ENCODE measurements around the gene ZNF644. TPM values are rescaled to one million over a fixed set of nuclear protein-coding genes. Genes with fewer than 3 reads are reported as not detected.

Gene ZNF644
- total and polyA plus RNA-seq, 4 donors, result 6.8 to 38.8 (median 27.2) TPM

GRCh38 chr1:90943966-90944365, 77.9 kb downstream of the ZNF644 start (continued):
- TF ChIP-seq ZBTB33 (IDR thresholded peaks at IDR 0.05), result no peak

GRCh38 chr1:90940746-90941145, 81.1 kb downstream of the ZNF644 start:
- no peak for TF ChIP-seq ZBTB33 (IDR thresholded peaks at IDR 0.05)
- no peak for TF ChIP-seq JUND (IDR thresholded peaks at IDR 0.05)
- TF ChIP-seq ATF3 (IDR thresholded peaks at IDR 0.05), result no peak
- no peak for TF ChIP-seq FOXA2 (IDR thresholded peaks at IDR 0.05)
- no peak for TF ChIP-seq NR2F2 (IDR thresholded peaks at IDR 0.05)
- TF ChIP-seq RXRA (IDR thresholded peaks at IDR 0.05), result no peak
- TF ChIP-seq HNF4A (conservative IDR thresholded peaks at IDR 0.05), result no peak
- TF ChIP-seq CTCF (IDR thresholded peaks at IDR 0.05; ENCODE audit: low read depth, low read length, missing input control), result no peak
- no peak for TF ChIP-seq HNF4G (IDR thresholded peaks at IDR 0.05)
- no peak for TF ChIP-seq SP1 (IDR thresholded peaks at IDR 0.05)
- Histone ChIP-seq H3K9me3 (ENCODE audit: control insufficient read depth in 4 of 4, low read length in 3 of 4) (no peaks in the 10 kb centered on the region), H3K27ac (ENCODE audit: low read depth in 1 of 2, low read length in 2 of 2) (no peak overlapping the region), H3K4me1 (ENCODE audit: control insufficient read depth in 4 of 4, insufficient read depth in 4 of 4, low read length in 3 of 4) (no peaks in the 10 kb centered on the region), H3K9ac (ENCODE audit: low read depth in 1 of 2, low read length in 2 of 2) (no peak overlapping the region), H3K27me3 (ENCODE audit: control insufficient read depth in 4 of 4, insufficient read depth in 4 of 4, low read length in 3 of 4) (no peaks in the 10 kb centered on the region), H3K36me3 (ENCODE audit: control insufficient read depth in 4 of 4, insufficient read depth in 3 of 4, low read depth in 1 of 4, low read length in 3 of 4) (peaks cover 0 to 9% (median 6%) of the 10 kb centered on the region in 4 donors), H3K4me3 (ENCODE audit: low read depth in 1 of 3, low read length in 3 of 3) (no peak overlapping the region)
- no peak for DNase-seq (ENCODE audit: low spot score)
- 97% methylated on average over 2 of the region's 2 CpGs for WGBS

- no peak overlapping the region for H3K4me3 ChIP-seq (ENCODE audit: low read depth in 1 of 3, low read length in 3 of 3)
- no peaks in the 10 kb centered on the region for H3K9me3 ChIP-seq (ENCODE audit: control insufficient read depth in 4 of 4, low read length in 3 of 4)
- DNase-seq (ENCODE audit: low spot score), result no peak
- H3K27ac ChIP-seq (ENCODE audit: low read depth in 1 of 2, low read length in 2 of 2), result no peak overlapping the region
- 96% methylated on average over 1 of the region's 1 CpG for WGBS
- H3K36me3 ChIP-seq (ENCODE audit: control insufficient read depth in 4 of 4, insufficient read depth in 3 of 4, low read depth in 1 of 4, low read length in 3 of 4), result peaks cover 0 to 9% (median 7%) of the 10 kb centered on the region in 4 donors
- no peaks in the 10 kb centered on the region for H3K27me3 ChIP-seq (ENCODE audit: control insufficient read depth in 4 of 4, insufficient read depth in 4 of 4, low read length in 3 of 4)
- no peak overlapping the region for H3K9ac ChIP-seq (ENCODE audit: low read depth in 1 of 2, low read length in 2 of 2)
- TF ChIP-seq REST (IDR thresholded peaks at IDR 0.05), result no peak
- TF ChIP-seq TAF1 (conservative IDR thresholded peaks at IDR 0.05), result no peak
- TF ChIP-seq ATF3 (IDR thresholded peaks at IDR 0.05), result no peak
- no peak for TF ChIP-seq SP1 (IDR thresholded peaks at IDR 0.05)
- no peak for TF ChIP-seq FOXA1 (IDR thresholded peaks at IDR 0.05)
- no peak for TF ChIP-seq JUND (IDR thresholded peaks at IDR 0.05)
- no peak for TF ChIP-seq HNF4A (conservative IDR thresholded peaks at IDR 0.05)
- H3K4me1 ChIP-seq (ENCODE audit: control insufficient read depth in 4 of 4, insufficient read depth in 4 of 4, low read length in 3 of 4), result no peaks in the 10 kb centered on the region
Measured at GRCh38 chr1:90936731-90937130, 85.1 kb downstream of the ZNF644 start.
